Central memory CD4-positive, alpha-beta T cell (primary cell): ENCODE results near the gene MTG1.
"Not testable (repeated sequence)": the region's sequence is repeated elsewhere in the genome, so short reads cannot be mapped to it uniquely, and the experiment has no call there.

Experiments used
- DNase-seq: peaks from one replicate; pipeline ENCODE4 v3.0.0; 2022

Gene MTG1

GRCh38 chr10:133454204-133454893, 60.4 kb downstream of the MTG1 start:
- no peak for DNase-seq

GRCh38 chr10:133455196-133455595, 61.2 kb downstream of the MTG1 start:
- no peak for DNase-seq

- no peak for DNase-seq
Observed at GRCh38 chr10:133455611-133456031, 61.7 kb downstream of the MTG1 start.

- DNase-seq = no peak
Observed at GRCh38 chr10:133456041-133456951, 62.3 kb downstream of the MTG1 start.

- DNase-seq = no peak
Observed at GRCh38 chr10:133457100-133457841, 63.3 kb downstream of the MTG1 start.

GRCh38 chr10:133458021-133458709, 64.2 kb downstream of the MTG1 start:
- DNase-seq = no peak

- DNase-seq = no peak
Observed at GRCh38 chr10:133458710-133459453, 64.9 kb downstream of the MTG1 start.

- DNase-seq = no peak
Observed at GRCh38 chr10:133459454-133460207, 65.7 kb downstream of the MTG1 start.

- no peak for DNase-seq
Observed at GRCh38 chr10:133460208-133460769, 66.3 kb downstream of the MTG1 start.

- DNase-seq = no peak
Observed at GRCh38 chr10:133461027-133461426, 67.1 kb downstream of the MTG1 start.

GRCh38 chr10:133461841-133462240, 67.9 kb downstream of the MTG1 start:
- no peak for DNase-seq

GRCh38 chr10:133462512-133463305, 68.8 kb downstream of the MTG1 start:
- no peak for DNase-seq

GRCh38 chr10:133464582-133465031, 70.7 kb downstream of the MTG1 start:
- DNase-seq = no peak

GRCh38 chr10:133465191-133465949, 71.4 kb downstream of the MTG1 start:
- no peak for DNase-seq

- DNase-seq = no peak
Observed at GRCh38 chr10:133465950-133466474, 72.1 kb downstream of the MTG1 start.

- DNase-seq = no peak
Observed at GRCh38 chr10:133466683-133467275, 72.8 kb downstream of the MTG1 start.

- DNase-seq = no peak
Observed at GRCh38 chr10:133467286-133467911, 73.4 kb downstream of the MTG1 start.

GRCh38 chr10:133469205-133469604, 75.2 kb downstream of the MTG1 start:
- not testable (repeated sequence) for DNase-seq
